Measurements from ENCODE around the gene CD8B2.
"Not testable (repeated sequence)": the region's sequence is repeated elsewhere in the genome, so short reads cannot be mapped to it uniquely, and the experiment has no call there.

The CD8B2 gene

GRCh38 chr2:106486551-106487385 is at the start of gene CD8B2:
TSS of gene CD8B2 (plus strand) at chr2:106487364. CDS start at chr2:106487427, 63 bp downstream.
- not testable (repeated sequence) for H3K4me3 ChIP-seq (replicated peaks; ENCODE audit: low read depth, low read length); DNase-seq (ENCODE audit: extremely low read depth, low read depth)

GRCh38 chr2:106461882-106462281 is 25.3 kb upstream of the CD8B2 start:
- not testable (repeated sequence) for H3K4me3 ChIP-seq (replicated peaks; ENCODE audit: low read depth, low read length); DNase-seq (ENCODE audit: extremely low read depth, low read depth)

GRCh38 chr2:106467516-106467915 is 19.6 kb upstream of the CD8B2 start:
- DNase-seq (ENCODE audit: extremely low read depth, low read depth); H3K4me3 ChIP-seq (replicated peaks; ENCODE audit: low read depth, low read length): not testable (repeated sequence)

GRCh38 chr2:106468107-106468506 is 19.1 kb upstream of the CD8B2 start, which contains the start of gene RGPD3:
TSS of gene RGPD3 (minus strand) at chr2:106468413. CDS start at chr2:106468288, 125 bp downstream.
- DNase-seq (ENCODE audit: extremely low read depth, low read depth); H3K4me3 ChIP-seq (replicated peaks; ENCODE audit: low read depth, low read length): not testable (repeated sequence)

GRCh38 chr2:106470658-106471057 is 16.5 kb upstream of the CD8B2 start:
- DNase-seq (ENCODE audit: extremely low read depth, low read depth); H3K4me3 ChIP-seq (replicated peaks; ENCODE audit: low read depth, low read length): not testable (repeated sequence)
- TF ChIP-seq, protein P1, sequence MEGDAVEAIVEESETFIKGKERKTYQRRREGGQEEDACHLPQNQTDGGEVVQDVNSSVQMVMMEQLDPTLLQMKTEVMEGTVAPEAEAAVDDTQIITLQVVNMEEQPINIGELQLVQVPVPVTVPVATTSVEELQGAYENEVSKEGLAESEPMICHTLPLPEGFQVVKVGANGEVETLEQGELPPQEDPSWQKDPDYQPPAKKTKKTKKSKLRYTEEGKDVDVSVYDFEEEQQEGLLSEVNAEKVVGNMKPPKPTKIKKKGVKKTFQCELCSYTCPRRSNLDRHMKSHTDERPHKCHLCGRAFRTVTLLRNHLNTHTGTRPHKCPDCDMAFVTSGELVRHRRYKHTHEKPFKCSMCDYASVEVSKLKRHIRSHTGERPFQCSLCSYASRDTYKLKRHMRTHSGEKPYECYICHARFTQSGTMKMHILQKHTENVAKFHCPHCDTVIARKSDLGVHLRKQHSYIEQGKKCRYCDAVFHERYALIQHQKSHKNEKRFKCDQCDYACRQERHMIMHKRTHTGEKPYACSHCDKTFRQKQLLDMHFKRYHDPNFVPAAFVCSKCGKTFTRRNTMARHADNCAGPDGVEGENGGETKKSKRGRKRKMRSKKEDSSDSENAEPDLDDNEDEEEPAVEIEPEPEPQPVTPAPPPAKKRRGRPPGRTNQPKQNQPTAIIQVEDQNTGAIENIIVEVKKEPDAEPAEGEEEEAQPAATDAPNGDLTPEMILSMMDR (IDR thresholded peaks at IDR 0.05; ENCODE audit: low read depth, low read length, missing control alignments) = peak; percentile 18

DNA sequence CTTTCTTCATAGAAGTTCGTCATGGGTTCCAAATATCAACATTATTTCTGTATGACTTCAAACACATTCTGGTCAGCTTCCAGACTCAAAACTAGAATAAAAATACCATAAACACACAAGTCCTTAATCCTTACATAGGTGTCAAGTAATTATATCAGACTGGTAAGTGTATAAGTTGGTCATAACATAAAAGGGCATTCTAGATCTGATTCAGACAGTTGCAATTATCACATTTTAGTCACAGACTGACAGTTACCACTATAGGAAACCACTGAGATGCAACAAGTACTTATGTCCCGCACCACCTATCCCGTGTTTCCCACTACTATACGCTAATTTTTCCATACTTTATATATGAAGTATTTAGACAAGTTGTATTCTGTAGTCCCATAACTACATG is 9.5 kb upstream of the CD8B2 start:
- not testable (repeated sequence) for H3K4me3 ChIP-seq (replicated peaks; ENCODE audit: low read depth, low read length); DNase-seq (ENCODE audit: extremely low read depth, low read depth)

GRCh38 chr2:106479563-106479962 is 7.6 kb upstream of the CD8B2 start:
- not testable (repeated sequence) for DNase-seq (ENCODE audit: extremely low read depth, low read depth); H3K4me3 ChIP-seq (replicated peaks; ENCODE audit: low read depth, low read length)

DNA sequence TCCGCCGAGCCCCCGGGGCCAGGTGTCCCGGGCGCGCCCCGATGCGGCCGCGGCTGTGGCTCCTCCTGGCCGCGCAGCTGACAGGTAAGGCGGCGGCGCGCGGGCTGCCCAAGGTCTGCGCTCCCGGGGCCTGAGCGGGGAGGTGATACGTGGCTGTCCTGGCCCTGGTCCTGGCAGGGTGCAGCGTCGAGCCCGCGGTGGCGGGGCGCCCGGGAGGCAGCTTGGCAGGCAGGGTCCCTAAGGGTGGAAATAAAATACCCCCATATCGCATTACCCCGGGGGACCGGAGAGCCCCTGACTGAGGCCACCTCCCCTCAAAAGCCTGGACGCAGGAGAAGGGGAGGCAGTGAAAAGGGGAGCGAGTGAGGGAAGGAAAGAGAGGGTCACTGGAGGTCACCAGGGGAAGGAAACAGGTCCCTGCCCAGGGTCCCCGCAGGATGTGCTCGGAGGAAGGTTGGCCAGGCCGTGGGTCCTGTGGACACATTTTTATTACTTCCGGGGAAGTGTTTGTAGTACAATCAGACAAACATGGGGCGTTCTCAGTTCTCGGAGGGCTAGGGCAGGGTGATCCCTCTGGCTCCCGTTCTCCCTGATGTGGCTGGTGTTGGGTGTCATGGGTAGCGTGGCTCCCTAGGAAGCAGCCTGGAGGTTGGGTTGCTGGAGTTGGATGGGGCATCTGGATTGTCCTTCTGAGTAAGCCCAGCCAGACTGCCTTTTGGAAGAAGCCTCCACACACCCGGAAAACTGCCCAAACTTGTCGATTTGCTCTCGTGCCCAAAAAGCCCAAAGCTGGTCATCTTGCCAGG is 425 bp downstream of the CD8B2 start:
- H3K4me3 ChIP-seq (replicated peaks; ENCODE audit: low read depth, low read length) = not testable (repeated sequence)

GRCh38 chr2:106489701-106490100 is 2.5 kb downstream of the CD8B2 start:
- H3K4me3 ChIP-seq (replicated peaks; ENCODE audit: low read depth, low read length); DNase-seq (ENCODE audit: extremely low read depth, low read depth): not testable (repeated sequence)

More for the DNA sequence above, 425 bp downstream of the CD8B2 start:
- DNase-seq (ENCODE audit: extremely low read depth, low read depth) = not testable (repeated sequence)

- not testable (repeated sequence) for DNase-seq (ENCODE audit: extremely low read depth, low read depth); H3K4me3 ChIP-seq (replicated peaks; ENCODE audit: low read depth, low read length)
These were observed 5.2 kb downstream of the CD8B2 start for GRCh38 chr2:106492399-106492798.

GRCh38 chr2:106492913-106493312 is 5.7 kb downstream of the CD8B2 start:
- H3K4me3 ChIP-seq (replicated peaks; ENCODE audit: low read depth, low read length); DNase-seq (ENCODE audit: extremely low read depth, low read depth): not testable (repeated sequence)

DNA sequence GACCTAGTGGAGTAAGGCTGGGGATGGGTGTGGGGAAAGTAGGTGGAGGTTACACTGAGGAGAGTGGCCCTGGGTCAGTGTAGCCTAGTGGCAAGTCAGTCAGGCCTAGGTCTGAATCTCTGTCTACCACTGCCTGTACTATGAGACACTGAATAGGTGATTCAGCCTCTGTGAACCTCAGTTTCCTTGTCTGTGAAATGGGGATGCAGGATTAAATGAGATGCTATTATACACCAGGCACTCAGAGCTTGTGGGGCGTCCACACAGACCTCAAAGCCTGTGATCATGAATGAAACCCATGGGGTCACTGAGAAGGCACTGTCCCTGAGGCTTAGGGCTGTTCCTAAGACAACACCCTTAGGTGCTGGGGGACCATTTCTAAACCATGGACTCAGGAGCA is 11.4 kb downstream of the CD8B2 start:
- not testable (repeated sequence) for H3K4me3 ChIP-seq (replicated peaks; ENCODE audit: low read depth, low read length); DNase-seq (ENCODE audit: extremely low read depth, low read depth)

- not testable (repeated sequence) for DNase-seq (ENCODE audit: extremely low read depth, low read depth); H3K4me3 ChIP-seq (replicated peaks; ENCODE audit: low read depth, low read length)
These were observed 13.2 kb downstream of the CD8B2 start for GRCh38 chr2:106500350-106500749.

DNA sequence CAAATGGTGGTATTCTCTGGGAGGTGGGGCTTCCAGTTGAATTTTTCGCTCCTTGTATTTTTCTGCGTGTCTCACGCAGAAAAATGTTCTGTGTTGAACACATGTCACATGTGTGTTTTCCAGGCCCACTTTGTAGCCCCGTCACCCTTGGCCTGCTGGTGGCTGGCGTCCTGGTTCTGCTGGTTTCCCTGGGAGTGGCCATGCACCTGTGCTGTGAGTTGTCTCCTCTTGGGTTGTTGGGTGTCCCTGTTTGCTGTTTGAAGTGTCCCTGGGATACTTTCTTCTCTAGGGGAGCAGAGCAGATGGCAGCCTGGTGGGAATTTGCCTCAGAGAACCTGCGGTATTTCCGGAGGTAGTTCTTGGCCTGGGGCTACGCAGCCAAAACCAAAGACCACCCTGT is 15.2 kb downstream of the CD8B2 start:
- not testable (repeated sequence) for H3K4me3 ChIP-seq (replicated peaks; ENCODE audit: low read depth, low read length); DNase-seq (ENCODE audit: extremely low read depth, low read depth)

DNA sequence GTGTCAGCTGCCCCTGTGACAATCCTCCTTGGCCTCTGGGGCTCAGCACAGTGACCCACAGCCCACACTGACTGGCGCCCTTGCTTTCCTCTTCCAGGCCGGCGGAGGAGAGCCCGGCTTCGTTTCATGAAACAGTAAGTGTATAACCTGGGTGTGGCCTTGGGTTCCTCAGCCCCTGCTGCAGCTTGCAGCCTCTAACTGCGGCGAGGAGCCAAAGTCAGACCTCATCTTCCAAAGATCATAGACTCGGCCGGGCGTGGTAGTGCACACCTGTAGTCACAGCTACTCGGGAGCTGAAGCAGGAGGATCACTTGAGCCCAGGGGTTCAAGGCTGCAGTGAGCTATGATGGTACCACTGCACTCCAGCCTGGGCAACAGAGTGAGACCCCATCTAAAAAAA is 17.0 kb downstream of the CD8B2 start:
- H3K4me3 ChIP-seq (replicated peaks; ENCODE audit: low read depth, low read length); DNase-seq (ENCODE audit: extremely low read depth, low read depth): not testable (repeated sequence)

DNA sequence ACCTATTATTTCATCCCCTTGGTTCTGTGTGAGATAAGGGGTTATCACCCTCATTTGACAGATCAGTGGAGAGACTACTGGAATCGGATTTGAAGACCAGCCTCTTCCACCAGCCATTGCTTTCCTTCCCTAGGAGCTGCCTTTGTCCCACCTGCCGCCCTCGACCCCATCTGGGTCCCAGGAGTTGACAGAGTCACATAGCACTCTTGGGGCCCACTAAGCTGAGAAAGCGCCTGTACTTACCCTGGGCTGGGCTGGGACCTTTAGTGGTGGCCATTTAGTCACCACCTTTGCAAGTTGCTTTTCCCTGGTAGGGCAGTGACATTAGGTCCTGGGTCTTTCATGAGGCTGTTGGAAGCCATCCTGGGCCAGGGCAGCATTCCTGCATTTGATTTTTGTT is 17.6 kb downstream of the CD8B2 start:
- not testable (repeated sequence) for H3K4me3 ChIP-seq (replicated peaks; ENCODE audit: low read depth, low read length); DNase-seq (ENCODE audit: extremely low read depth, low read depth)

DNA sequence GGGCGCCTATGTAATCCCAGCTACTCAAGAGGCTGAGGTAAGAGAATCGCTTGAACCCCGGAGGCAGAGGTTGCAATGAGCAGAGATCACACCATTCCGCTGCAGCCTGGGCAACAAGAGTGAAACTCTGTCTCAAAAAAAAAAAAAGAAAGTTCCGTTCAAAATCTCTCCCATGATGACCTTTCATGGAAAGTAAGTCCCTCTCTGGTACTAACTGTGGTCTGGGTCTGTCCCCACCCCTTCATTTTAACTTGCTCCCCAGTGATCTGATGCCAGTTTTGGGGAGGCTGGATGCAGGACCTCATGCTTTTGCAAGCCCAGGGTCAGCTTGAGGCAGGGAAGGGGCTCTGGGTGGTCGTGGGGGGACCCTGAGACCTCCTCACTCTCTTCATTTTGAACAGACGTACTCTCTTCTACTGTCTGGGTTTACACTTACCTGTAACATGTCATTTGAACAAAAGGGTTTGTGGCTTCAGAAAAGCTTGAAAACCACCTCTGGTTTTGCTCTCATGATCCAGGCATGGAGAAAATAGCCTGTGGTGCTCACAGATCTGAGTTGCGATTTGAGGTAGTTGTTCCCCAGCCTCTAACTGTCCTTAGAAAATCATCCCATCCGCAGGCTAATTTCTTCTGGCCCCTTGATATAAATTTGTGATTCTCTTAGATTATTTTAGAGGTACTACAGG is 19.0 kb downstream of the CD8B2 start:
- not testable (repeated sequence) for DNase-seq (ENCODE audit: extremely low read depth, low read depth); H3K4me3 ChIP-seq (replicated peaks; ENCODE audit: low read depth, low read length)

All from HFF-Myc (cell line).